Measurements from ENCODE around the gene ZNF469.

- TF ChIP-seq ZNF564 (CRISPR knock-in tag; IDR thresholded peaks at IDR 0.05) = no peak
- TF ChIP-seq POLR2A (IDR thresholded peaks at IDR 0.05; ENCODE audit: insufficient read depth in 1 of 2, low read depth in 2 of 2, low read length in 2 of 2) = no peak
- no peak for TF ChIP-seq CTCF (CRISPR knock-in tag; IDR thresholded peaks at IDR 0.05)
- no peak for TF ChIP-seq STAT6 (CRISPR knock-in tag; IDR thresholded peaks at IDR 0.05; ENCODE audit: borderline replicate concordance)
- no peak for TF ChIP-seq HNRNPL (IDR thresholded peaks at IDR 0.05; ENCODE audit: low read depth, low read length)
- no peak for TF ChIP-seq ELF1 (CRISPR knock-in tag; IDR thresholded peaks at IDR 0.05)
- no peak for TF ChIP-seq POLR2AphosphoS2 (IDR thresholded peaks at IDR 0.05; ENCODE audit: low read depth, low read length)
- TF ChIP-seq ETS1 (CRISPR knock-in tag; IDR thresholded peaks at IDR 0.05) = no peak
- TF ChIP-seq ZNF777 (CRISPR knock-in tag; IDR thresholded peaks at IDR 0.05) = no peak
- TF ChIP-seq POLR2AphosphoS5 (IDR thresholded peaks at IDR 0.05; ENCODE audit: low read depth, low read length) = no peak
- TF ChIP-seq TCF7 (IDR thresholded peaks at IDR 0.05; ENCODE audit: low read depth) = no peak
Observed at GRCh38 chr16:88408561-88409142, 25.9 kb downstream of the ZNF469 start.
